ENCODE measurements around the gene TMOD1.

Gene TMOD1

DNA sequence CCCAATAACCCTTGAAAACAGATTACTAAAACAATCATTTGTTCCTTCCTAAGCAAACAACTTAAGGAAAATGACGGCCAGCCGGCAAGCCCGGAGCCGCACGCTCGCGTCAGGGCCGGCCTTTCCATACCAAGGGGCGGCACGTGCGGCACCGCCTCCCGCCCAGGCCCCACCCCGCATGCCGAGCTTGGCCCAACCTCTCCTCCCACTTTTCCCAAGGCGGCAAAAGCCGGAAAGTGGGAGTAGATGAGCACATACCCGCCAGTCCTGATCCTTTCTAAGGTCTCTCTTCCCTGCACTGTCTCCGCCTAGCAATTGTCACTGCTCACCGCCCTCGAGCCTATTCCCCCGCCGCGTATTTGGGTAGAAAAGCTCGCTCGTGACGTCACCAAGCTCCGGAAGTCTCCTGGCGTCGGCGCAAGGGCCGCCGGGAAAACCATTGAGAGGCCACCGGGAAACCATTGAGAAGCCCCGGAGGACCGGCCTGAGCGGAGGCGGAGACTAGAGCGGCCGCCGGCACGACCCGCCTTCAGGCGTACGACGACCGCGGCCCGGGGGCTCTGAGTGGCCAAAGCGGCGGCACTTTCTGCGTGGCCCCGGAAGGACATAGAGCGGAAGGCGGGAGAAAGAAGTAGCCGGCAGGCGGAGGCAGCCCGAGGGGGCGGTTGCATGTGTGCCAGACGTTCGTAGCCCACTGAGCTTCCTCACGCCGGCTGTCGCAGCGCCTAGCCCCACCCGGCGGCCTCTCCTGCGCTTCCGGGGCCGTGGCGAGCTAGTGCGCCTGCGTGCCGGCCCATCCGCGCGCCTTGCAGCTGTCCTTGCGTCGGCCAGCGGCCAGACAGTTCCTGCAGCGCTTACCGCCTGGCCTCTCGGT lies 131.8 kb downstream of the TMOD1 start, which contains the start of the genes NCBP1 and TSTD2:
TSS of gene NCBP1 (plus strand) at position 837 of the 874 bp plus-strand sequence. CDS start 61 bp downstream, outside the sequence.
TSS of gene TSTD2 (minus strand) at position 384 of the 874 bp plus-strand sequence. CDS start 5,806 bp downstream, outside the sequence.
- TF ChIP-seq, protein P1, sequence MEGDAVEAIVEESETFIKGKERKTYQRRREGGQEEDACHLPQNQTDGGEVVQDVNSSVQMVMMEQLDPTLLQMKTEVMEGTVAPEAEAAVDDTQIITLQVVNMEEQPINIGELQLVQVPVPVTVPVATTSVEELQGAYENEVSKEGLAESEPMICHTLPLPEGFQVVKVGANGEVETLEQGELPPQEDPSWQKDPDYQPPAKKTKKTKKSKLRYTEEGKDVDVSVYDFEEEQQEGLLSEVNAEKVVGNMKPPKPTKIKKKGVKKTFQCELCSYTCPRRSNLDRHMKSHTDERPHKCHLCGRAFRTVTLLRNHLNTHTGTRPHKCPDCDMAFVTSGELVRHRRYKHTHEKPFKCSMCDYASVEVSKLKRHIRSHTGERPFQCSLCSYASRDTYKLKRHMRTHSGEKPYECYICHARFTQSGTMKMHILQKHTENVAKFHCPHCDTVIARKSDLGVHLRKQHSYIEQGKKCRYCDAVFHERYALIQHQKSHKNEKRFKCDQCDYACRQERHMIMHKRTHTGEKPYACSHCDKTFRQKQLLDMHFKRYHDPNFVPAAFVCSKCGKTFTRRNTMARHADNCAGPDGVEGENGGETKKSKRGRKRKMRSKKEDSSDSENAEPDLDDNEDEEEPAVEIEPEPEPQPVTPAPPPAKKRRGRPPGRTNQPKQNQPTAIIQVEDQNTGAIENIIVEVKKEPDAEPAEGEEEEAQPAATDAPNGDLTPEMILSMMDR (IDR thresholded peaks at IDR 0.05; ENCODE audit: extremely low read depth, missing control alignments), result no peak
- DNase-seq (ENCODE audit: low spot score), result peak; percentile 94

DNA sequence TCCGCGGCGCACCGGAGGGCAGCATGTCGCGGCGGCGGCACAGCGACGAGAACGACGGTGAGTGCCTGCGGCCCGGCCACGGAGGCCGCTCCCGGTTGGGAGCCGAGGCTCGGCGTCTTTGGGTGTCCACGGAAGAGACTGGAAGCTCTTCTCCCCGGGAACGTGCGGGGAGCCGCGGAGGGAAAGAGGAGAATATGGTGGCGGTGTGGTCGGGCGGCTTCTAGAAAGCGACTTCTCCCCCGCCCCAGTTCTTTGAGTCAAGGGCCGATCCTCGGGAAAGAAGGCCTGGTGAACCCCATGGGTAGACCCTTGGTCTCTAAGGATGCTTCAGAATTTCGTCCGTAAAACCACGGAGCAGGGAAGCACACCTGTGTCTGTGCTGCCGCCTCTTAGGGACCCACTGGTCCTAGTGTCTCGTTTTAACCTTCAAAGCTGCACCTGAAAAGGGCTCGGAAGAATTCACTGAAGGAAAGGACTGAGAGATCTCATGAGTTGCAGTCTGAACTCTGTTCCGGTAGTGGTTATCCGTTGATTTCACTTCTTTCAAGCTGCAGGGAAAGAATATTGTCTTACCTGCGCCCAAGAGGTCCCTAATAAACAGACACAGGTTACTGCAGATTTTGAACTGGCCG lies 132.5 kb downstream of the TMOD1 start:
- DNase-seq (ENCODE audit: low spot score), result no peak
- TF ChIP-seq, protein P1 (IDR thresholded peaks at IDR 0.05; ENCODE audit: extremely low read depth, missing control alignments), result no peak

DNA sequence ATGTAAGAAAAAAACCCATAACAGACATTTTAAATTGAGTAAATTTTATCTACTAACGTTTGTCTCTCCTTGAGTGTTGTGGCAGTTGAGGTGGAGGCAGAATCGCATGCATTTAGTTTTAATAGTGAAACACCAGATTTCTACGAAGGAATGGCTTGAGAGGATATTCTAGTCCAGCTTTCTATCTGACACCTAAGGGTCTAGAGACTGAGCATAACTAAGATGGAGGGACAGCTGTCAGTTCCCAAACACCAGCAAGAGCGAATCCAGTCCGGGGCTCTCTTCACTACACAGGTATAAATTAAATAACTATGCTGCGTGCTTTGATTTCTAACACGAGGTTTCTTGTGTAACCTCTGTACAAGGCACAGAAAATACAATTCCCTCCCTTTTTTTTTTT lies 133.6 kb downstream of the TMOD1 start:
- no peak for DNase-seq (ENCODE audit: low spot score)
- TF ChIP-seq, protein P1 (IDR thresholded peaks at IDR 0.05; ENCODE audit: extremely low read depth, missing control alignments), result no peak

DNA sequence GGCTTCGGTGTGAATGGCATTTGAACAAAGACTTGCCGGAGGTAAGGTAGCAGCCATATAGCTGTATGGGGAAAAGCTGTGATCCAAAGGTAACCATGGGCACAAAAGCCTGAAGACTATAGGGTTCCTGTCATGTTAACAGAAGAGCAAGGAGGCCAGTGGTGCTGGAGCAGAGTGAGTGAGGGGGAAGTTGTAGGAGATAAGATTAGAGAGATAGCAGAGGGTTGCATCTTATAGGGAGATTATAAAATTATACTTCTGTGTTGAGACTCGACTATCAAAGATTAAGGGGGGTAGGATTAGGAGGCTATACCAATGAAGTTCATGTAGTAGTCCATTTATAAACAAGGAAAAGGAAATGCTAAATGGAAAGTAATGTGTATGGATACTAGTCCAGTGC lies 135.4 kb downstream of the TMOD1 start:
- TF ChIP-seq, protein P1 (IDR thresholded peaks at IDR 0.05; ENCODE audit: extremely low read depth, missing control alignments), result no peak
- no peak for DNase-seq (ENCODE audit: low spot score)

DNA sequence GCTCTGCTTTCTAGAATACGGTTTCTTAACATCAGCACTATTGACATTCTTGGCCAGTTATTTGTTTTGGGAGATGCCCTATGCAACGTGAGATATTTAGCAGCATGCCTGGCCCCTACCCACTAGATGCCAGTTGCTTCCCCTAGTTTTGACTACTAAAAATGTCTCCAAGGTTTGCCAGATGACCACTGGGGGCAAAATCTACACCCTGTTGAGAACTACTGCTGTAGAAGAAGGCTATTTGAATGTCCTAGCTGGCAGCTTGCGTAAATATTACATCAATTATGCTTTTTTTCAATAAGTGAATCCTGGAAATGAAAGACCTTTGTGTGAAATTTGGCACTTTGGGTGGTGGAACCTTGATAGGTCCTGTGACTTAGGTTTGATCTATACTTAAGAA lies 137.2 kb downstream of the TMOD1 start:
- no peak for DNase-seq (ENCODE audit: low spot score)

DNA sequence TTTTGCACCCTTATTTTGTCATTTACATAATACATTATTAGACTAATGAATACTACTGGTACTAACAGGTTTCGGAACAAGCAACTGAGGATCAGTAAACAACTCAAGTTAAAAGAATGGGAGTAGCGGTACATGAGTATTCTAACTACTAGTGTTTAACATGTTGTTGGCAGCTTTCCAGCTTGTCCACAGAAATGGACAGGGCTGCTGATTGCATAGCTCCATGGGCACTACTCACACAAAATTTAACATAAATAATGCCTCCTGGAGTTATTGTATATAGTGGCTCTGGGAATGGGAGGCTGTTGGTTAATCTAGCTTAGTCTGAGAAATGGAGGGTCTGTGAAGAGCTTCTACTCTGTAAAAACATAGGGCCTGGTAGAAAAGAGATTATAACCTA lies 138.9 kb downstream of the TMOD1 start:
- TF ChIP-seq, protein P1 (IDR thresholded peaks at IDR 0.05; ENCODE audit: extremely low read depth, missing control alignments), result no peak
- DNase-seq (ENCODE audit: low spot score), result no peak

More for the DNA sequence above, 137.2 kb downstream of the TMOD1 start:
- TF ChIP-seq, protein P1 (IDR thresholded peaks at IDR 0.05; ENCODE audit: extremely low read depth, missing control alignments), result no peak

DNA sequence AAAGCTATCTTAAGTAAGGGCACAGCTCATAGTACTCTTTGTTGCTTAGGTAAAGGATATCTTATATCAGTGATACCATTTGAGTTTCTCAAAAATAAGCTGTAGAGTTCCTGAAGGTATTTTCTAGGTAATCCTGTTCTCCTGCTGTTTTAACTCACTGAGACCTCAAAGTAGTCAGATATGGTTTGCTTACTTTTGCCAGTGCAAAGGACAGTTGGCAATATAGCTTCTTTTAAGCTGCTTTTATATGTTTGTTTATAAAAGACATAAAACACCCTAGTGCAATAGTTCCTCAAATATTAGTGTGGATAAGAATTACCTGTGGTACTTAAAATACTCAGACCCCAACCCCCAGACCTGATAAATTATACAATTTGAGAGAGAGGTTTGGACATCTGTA lies 144.3 kb downstream of the TMOD1 start:
- DNase-seq (ENCODE audit: low spot score), result no peak
- TF ChIP-seq, protein P1 (IDR thresholded peaks at IDR 0.05; ENCODE audit: extremely low read depth, missing control alignments), result no peak
